Measurements from ENCODE around the gene DOCK2. TPM values are rescaled to one million over a fixed set of nuclear protein-coding genes. Genes with fewer than 3 reads are reported as not detected.

The DOCK2 gene
- total RNA-seq, 1 experiment from 2014 or later = not detected

DNA sequence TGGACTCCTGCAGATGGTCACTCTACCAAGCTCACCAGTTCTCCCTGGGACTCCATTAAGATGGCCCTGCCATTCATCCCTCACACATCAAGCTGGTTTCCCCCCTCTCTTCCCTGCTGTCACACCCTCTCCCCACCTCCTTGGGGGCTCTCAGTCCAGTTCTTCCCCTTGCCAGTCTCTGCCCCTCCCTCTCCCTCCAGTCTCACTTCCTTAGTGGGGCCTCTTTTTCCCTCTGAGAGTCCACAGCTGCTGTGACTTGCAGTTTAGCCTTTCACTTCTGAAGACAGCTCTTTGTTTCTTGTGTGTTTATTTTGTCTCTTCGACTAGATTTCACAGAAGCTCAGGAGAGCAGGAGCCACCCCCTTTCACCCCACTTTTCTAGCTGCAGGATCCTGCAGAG, 10.5 kb downstream of the DOCK2 start:
- Mint-ChIP-seq H3K27ac (ENCODE audit: unreplicated experiment) (no peak overlapping the region), H3K4me3 (ENCODE audit: low read depth, unreplicated experiment) (no peak overlapping the region), H3K4me1 (ENCODE audit: low read depth, unreplicated experiment) (no peaks in the 10 kb centered on the region), H3K9me3 (ENCODE audit: low read depth, unreplicated experiment) (peaks cover 3% of the 10 kb centered on the region), H3K27me3 (ENCODE audit: unreplicated experiment) (peaks cover 42% of the 10 kb centered on the region), H3K36me3 (ENCODE audit: insufficient read depth, unreplicated experiment) (no peaks in the 10 kb centered on the region)
- CTCF ChIA-PET = no interaction called here
- no peak for DNase-seq
- no peak for TF ChIP-seq CTCF (IDR thresholded peaks at IDR 0.05; ENCODE audit: unreplicated experiment)
- intact Hi-C loops (cut with micrococcal nuclease; ENCODE audit: unreplicated experiment) = no loop called here
- BruUV-seq (replicated peaks) = no TSS peak

- DNase-seq = no peak
- BruUV-seq (replicated peaks) = no TSS peak
- Mint-ChIP-seq H3K27me3 (ENCODE audit: unreplicated experiment) (peaks cover 44% of the 10 kb centered on the region), H3K4me1 (ENCODE audit: low read depth, unreplicated experiment) (no peaks in the 10 kb centered on the region), H3K9me3 (ENCODE audit: low read depth, unreplicated experiment) (peaks cover 3% of the 10 kb centered on the region), H3K36me3 (ENCODE audit: insufficient read depth, unreplicated experiment) (no peaks in the 10 kb centered on the region), H3K27ac (ENCODE audit: unreplicated experiment) (no peak overlapping the region), H3K4me3 (ENCODE audit: low read depth, unreplicated experiment) (no peak overlapping the region)
- CTCF ChIA-PET = no interaction called here
- intact Hi-C loops (cut with micrococcal nuclease; ENCODE audit: unreplicated experiment) = no loop called here
- TF ChIP-seq CTCF (IDR thresholded peaks at IDR 0.05; ENCODE audit: unreplicated experiment) = no peak
These were observed 11.7 kb downstream of the DOCK2 start for GRCh38 chr5:169648725-169649310.

- Mint-ChIP-seq H3K36me3 (ENCODE audit: insufficient read depth, unreplicated experiment) (no peaks in the 10 kb centered on the region), H3K4me3 (ENCODE audit: low read depth, unreplicated experiment) (no peak overlapping the region), H3K4me1 (ENCODE audit: low read depth, unreplicated experiment) (no peaks in the 10 kb centered on the region), H3K27me3 (ENCODE audit: unreplicated experiment) (peaks cover 38% of the 10 kb centered on the region), H3K27ac (ENCODE audit: unreplicated experiment) (no peak overlapping the region), H3K9me3 (ENCODE audit: low read depth, unreplicated experiment) (peaks cover 3% of the 10 kb centered on the region)
- CTCF ChIA-PET = no interaction called here
- BruUV-seq (replicated peaks) = no TSS peak
- intact Hi-C loops (cut with micrococcal nuclease; ENCODE audit: unreplicated experiment) = no loop called here
- DNase-seq = no peak
- no peak for TF ChIP-seq CTCF (IDR thresholded peaks at IDR 0.05; ENCODE audit: unreplicated experiment)
These were observed 12.4 kb downstream of the DOCK2 start for GRCh38 chr5:169649486-169649885.

GRCh38 chr5:169650701-169651331, 13.7 kb downstream of the DOCK2 start:
- Mint-ChIP-seq H3K9me3 (ENCODE audit: low read depth, unreplicated experiment) (no peaks in the 10 kb centered on the region), H3K27ac (ENCODE audit: unreplicated experiment) (no peak overlapping the region), H3K27me3 (ENCODE audit: unreplicated experiment) (peaks cover 34% of the 10 kb centered on the region), H3K4me3 (ENCODE audit: low read depth, unreplicated experiment) (no peak overlapping the region), H3K4me1 (ENCODE audit: low read depth, unreplicated experiment) (no peaks in the 10 kb centered on the region), H3K36me3 (ENCODE audit: insufficient read depth, unreplicated experiment) (no peaks in the 10 kb centered on the region)
- intact Hi-C loops (cut with micrococcal nuclease; ENCODE audit: unreplicated experiment) = no loop called here
- CTCF ChIA-PET = no interaction called here
- no peak for TF ChIP-seq CTCF (IDR thresholded peaks at IDR 0.05; ENCODE audit: unreplicated experiment)
- no TSS peak for BruUV-seq (replicated peaks)
- DNase-seq = no peak

All from Calu3 (cell line).